Neural progenitor cell (in vitro differentiated cells): Measurements from ENCODE around the gene SYMPK. TPM values are rescaled to one million over a fixed set of nuclear protein-coding genes. Genes with fewer than 3 reads are reported as not detected.
A peak's percentile ranks its signal among the peaks of the same experiment; 100 is the strongest.

Experiments used
- DNase-seq: peaks from one replicate; pipeline ENCODE4 v3.0.0-alpha.2; 2016; ENCODE audit warnings: low spot score
- H2AFZ ChIP-seq: fragments of 200-600 bp; sonication (generic); replicated peaks from 2 replicates; pipeline ENCODE4 v1.6.1; 2016; ENCODE audit warnings: antibody characterized with exemption
- H3F3A ChIP-seq: fragments of 200-600 bp; sonication (generic); 2 replicates; pipeline ENCODE4 v1.6.1; 2016; ENCODE audit warnings: antibody characterized with exemption, low read depth
- H3K27ac ChIP-seq: fragments of 200-600 bp; sonication (generic); 2 replicates; pipeline ENCODE4 v1.5.1; 2016; ENCODE audit warnings: mild to moderate bottlenecking
- H3K27me3 ChIP-seq: fragments of 200-600 bp; sonication (generic); 2 replicates; pipeline ENCODE4 v1.6.1; 2016; ENCODE audit warnings: mild to moderate bottlenecking, moderate library complexity
- H3K36me3 ChIP-seq: fragments of 200-600 bp; sonication (generic); 2 replicates; pipeline ENCODE4 v1.5.1; 2016
- H3K4me1 ChIP-seq: fragments of 200-600 bp; sonication (generic); 2 replicates; pipeline ENCODE4 v1.6.1; 2016; ENCODE audit warnings: mixed run types
- H3K4me2 ChIP-seq: fragments of 200-600 bp; sonication (generic); 2 replicates; pipeline ENCODE4 v1.6.1; 2016
- H3K4me3 ChIP-seq: fragments of 200-600 bp; sonication (generic); 2 replicates; pipeline ENCODE4 v1.5.1; 2016
- H3K79me2 ChIP-seq: fragments of 200-600 bp; sonication (generic); 2 replicates; pipeline ENCODE4 v1.6.1; 2016; ENCODE audit warnings: low read depth
- H3K9ac ChIP-seq: fragments of 200-600 bp; sonication (generic); 2 replicates; pipeline ENCODE4 v1.6.1; 2016
- H3K9me3 ChIP-seq: fragments of 200-600 bp; sonication (generic); 2 replicates; pipeline ENCODE4 v1.5.1; 2016; ENCODE audit warnings: low read depth
- H4K20me1 ChIP-seq: fragments of 200-600 bp; sonication (generic); 2 replicates; pipeline ENCODE4 v1.6.1; 2016; ENCODE audit warnings: low read depth
- H3K27ac Mint-ChIP-seq: 3 replicates; pipeline ENCODE4 v1.8.0; 2021; ENCODE audit warnings: mixed read lengths
- H3K27me3 Mint-ChIP-seq: 2 replicates; pipeline ENCODE4 v1.8.0; 2022; ENCODE audit warnings: low read depth, mild to moderate bottlenecking, inconsistent platforms, moderate library complexity, mixed read lengths; ENCODE audit not compliant: insufficient read depth
- H3K36me3 Mint-ChIP-seq: 3 replicates; pipeline ENCODE4 v1.8.0; 2021; ENCODE audit warnings: mixed read lengths
- H3K4me1 Mint-ChIP-seq: 3 replicates; pipeline ENCODE4 v1.8.0; 2021; ENCODE audit warnings: mixed read lengths
- H3K4me3 Mint-ChIP-seq: 3 replicates; pipeline ENCODE4 v1.8.0; 2021; ENCODE audit warnings: mild to moderate bottlenecking, moderate library complexity, mixed read lengths
- H3K9me3 Mint-ChIP-seq: 3 replicates; pipeline ENCODE4 v1.8.0; 2020; ENCODE audit warnings: mixed read lengths
- EZH2 ChIP-seq: fragments of 200-600 bp; sonication (generic); IDR thresholded peaks from 2 replicates; pipeline ENCODE4 v1.6.1; 2017; ENCODE audit warnings: antibody characterized with exemption, mild to moderate bottlenecking, moderate library complexity
- EZH2phosphoT487 ChIP-seq: fragments of 200-600 bp; sonication (generic); IDR thresholded peaks from 2 replicates; pipeline ENCODE4 v1.6.1; 2017; ENCODE audit warnings: antibody characterized with exemption
- total RNA-seq: library from RNA; depleted of rRNA; stranded (reverse); fragments of >200 nt; gene quantifications from 2 replicates; pipeline ENCODE4 v1.2.3, GENCODE V29; 2015; ENCODE audit warnings: low replicate concordance
- TF ChIP-seq, protein P1 (sequence below): fragments of 200-600 bp; sonication (generic); IDR thresholded peaks from 2 replicates; pipeline ENCODE4 v1.5.1; 2017; ENCODE audit warnings: antibody characterized with exemption, mild to moderate bottlenecking

SYMPK gene
- total RNA-seq, 1 donor from 2014 or later = 38.3 TPM

DNA sequence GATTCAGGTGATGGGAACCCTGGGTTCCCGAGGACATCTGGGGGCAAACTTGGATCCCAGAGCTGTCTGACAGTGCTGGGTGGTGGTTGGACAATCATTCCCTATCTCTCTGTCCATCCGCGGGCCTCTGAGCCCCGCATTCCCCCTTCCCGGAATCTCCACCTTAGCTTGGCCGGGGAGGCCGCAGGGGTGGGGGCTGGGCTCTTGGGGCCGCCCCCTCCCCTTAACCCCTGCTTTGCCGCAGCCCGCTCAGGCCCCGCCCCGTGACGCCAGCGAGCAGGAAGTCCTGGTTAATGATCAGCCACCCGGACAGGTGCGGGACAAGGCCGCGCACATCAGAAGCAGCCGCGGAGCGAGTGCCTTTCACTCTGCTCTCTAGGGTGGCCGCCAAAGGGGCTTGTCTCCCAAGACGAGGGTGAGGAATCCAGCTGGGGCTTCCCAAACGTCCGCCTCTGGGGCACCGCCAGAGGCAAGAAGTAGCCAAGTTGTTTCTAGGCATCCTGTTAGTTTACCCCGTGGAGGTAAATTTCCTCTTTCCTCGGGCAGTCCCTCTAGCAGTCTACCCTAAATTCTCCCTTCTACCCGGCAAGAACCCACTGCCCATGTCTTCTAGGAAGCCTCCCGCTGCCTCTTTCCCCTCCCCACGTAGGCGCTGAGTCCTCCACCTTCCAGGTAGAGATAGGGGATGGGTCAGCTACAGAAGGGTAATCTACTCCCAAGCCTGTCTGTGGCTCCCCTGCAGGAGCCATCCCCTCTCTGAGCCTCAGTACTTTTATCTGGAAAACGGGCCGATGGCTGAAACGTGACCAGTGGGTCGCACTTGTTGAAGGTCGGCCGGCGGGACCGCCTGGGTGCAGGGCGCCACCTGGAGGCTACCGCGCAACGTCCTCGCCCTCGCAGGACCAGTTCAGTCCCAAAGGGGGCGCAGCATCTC is 20.0 kb upstream of the SYMPK start:
- H3K4me2 ChIP-seq = peak overlapping the region; percentile 89
- Mint-ChIP-seq H3K27me3 (peaks cover 15% of the 10 kb centered on the region), H3K9me3 (no peaks in the 10 kb centered on the region), H3K4me1 (peaks cover 35% of the 10 kb centered on the region), H3K36me3 (peaks cover 4% of the 10 kb centered on the region), H3K4me3 (peak overlapping the region; percentile 84), H3K27ac (no peak overlapping the region)
- peaks cover 21% of the 10 kb centered on the region for H3K79me2 ChIP-seq
- H3K9me3 ChIP-seq = no peaks in the 10 kb centered on the region
- H3K36me3 ChIP-seq = no peaks in the 10 kb centered on the region
- no peak overlapping the region for H2AFZ ChIP-seq
- H4K20me1 ChIP-seq = peaks cover 27% of the 10 kb centered on the region
- DNase-seq = peak; percentile 92
- TF ChIP-seq EZH2 (peak; percentile 29), EZH2phosphoT487 (no peak)
- TF ChIP-seq, protein P1, sequence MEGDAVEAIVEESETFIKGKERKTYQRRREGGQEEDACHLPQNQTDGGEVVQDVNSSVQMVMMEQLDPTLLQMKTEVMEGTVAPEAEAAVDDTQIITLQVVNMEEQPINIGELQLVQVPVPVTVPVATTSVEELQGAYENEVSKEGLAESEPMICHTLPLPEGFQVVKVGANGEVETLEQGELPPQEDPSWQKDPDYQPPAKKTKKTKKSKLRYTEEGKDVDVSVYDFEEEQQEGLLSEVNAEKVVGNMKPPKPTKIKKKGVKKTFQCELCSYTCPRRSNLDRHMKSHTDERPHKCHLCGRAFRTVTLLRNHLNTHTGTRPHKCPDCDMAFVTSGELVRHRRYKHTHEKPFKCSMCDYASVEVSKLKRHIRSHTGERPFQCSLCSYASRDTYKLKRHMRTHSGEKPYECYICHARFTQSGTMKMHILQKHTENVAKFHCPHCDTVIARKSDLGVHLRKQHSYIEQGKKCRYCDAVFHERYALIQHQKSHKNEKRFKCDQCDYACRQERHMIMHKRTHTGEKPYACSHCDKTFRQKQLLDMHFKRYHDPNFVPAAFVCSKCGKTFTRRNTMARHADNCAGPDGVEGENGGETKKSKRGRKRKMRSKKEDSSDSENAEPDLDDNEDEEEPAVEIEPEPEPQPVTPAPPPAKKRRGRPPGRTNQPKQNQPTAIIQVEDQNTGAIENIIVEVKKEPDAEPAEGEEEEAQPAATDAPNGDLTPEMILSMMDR = peak; percentile 97
- H3K27me3 ChIP-seq = no peaks in the 10 kb centered on the region
- H3K27ac ChIP-seq = no peak overlapping the region
- no peak overlapping the region for H3K9ac ChIP-seq
- H3F3A ChIP-seq = peaks cover 47% of the 10 kb centered on the region
- H3K4me3 ChIP-seq = peak overlapping the region; percentile 54
- H3K4me1 ChIP-seq = peaks cover 21% of the 10 kb centered on the region

DNA sequence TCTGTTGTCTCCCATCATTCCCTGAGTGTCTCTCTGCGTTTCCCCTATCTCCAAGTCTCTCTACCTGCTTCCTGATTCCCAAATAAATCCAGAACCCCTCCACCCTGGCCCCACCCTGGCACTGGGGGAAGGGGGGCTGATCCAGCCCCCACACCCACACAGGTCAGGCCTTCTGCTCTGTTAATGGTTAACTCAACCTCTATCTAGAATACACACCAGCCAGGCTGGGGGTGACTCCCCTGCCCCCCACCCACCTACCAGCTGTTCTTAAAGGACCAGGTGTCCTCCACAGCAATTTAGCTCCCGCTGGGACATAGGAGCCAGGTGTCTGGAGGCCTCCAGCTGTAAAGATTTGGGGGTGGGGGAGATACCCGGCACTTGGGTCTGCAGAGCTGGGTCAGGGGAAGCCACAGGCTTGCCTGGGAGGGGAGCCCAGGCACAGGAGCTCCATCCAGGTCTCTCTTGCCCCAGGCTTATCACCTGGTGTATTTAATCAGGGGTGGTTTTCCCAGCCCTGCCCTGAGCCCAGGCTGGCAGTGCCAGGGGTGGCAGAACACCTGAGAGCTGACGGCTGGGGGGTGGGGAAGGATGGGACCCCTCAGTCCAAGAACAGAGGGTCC is 19.1 kb upstream of the SYMPK start:
- no peak overlapping the region for H3K27ac Mint-ChIP-seq

DNA sequence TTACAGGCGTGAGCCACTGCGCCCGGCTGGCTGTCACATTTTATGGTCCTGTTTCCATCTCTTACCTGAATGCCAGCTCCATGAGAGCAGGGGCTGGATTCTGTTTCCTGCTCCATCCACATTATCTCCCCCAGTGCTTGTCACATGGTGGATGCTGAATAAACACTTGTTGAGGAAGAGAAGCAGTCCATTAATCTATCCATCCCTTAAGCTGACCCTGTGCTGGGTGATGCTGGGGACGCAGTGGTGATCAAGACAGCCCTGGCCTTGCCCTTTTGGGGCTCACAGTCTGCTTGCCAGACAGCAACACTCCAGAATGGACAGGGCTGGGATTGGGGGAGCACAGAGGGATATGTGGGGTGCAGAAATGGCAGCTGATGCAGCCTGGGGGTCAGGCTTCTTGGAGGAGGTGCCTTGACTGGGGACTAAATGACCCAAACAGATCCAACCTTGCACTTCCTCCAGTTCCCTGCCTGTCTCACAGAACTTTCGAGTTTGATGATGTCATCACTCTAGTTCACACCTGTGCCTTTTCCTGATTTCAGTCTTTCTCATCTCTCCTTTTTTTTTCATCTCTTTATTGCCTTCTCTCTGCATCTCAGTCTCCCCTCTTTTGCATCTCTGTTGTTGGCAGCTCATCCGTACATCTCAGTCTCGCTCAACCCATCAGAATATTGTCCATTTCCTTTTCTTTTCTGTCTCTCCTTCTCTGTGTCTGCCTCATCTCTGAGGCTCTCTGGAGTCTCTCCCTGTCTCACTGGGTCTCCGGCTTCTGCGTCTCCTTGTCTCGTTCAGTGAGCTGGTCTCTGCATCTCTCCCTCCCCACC is 18.3 kb upstream of the SYMPK start:
- Mint-ChIP-seq H3K27ac (no peak overlapping the region), H3K27me3 (peaks cover 13% of the 10 kb centered on the region), H3K36me3 (peaks cover 4% of the 10 kb centered on the region), H3K4me1 (peaks cover 38% of the 10 kb centered on the region), H3K9me3 (no peaks in the 10 kb centered on the region), H3K4me3 (no peak overlapping the region)
- Histone ChIP-seq H3K4me2 (peak overlapping the region; percentile 89), H3K36me3 (no peaks in the 10 kb centered on the region), H3K79me2 (peaks cover 21% of the 10 kb centered on the region), H3F3A (peaks cover 32% of the 10 kb centered on the region), H3K9me3 (no peaks in the 10 kb centered on the region), H3K9ac (no peak overlapping the region), H2AFZ (no peak overlapping the region), H3K4me1 (peaks cover 29% of the 10 kb centered on the region), H3K27me3 (no peaks in the 10 kb centered on the region), H4K20me1 (peaks cover 27% of the 10 kb centered on the region), H3K27ac (no peak overlapping the region), H3K4me3 (no peak overlapping the region)
- TF ChIP-seq EZH2 (no peak), EZH2phosphoT487 (no peak)
- TF ChIP-seq, protein P1 = no peak
- no peak for DNase-seq

More for the DNA sequence above, 19.1 kb upstream of the SYMPK start:
- TF ChIP-seq EZH2 = no peak
- TF ChIP-seq, protein P1 = no peak
- no peak for TF ChIP-seq EZH2phosphoT487
- H3K4me1 ChIP-seq = peaks cover 22% of the 10 kb centered on the region
- peaks cover 4% of the 10 kb centered on the region for H3K36me3 Mint-ChIP-seq
- H3K4me3 Mint-ChIP-seq = no peak overlapping the region
- peaks cover 38% of the 10 kb centered on the region for H3F3A ChIP-seq
- H3K27me3 ChIP-seq = no peaks in the 10 kb centered on the region
- no peak for DNase-seq
- H3K36me3 ChIP-seq = no peaks in the 10 kb centered on the region
- no peak overlapping the region for H3K27ac ChIP-seq
- H4K20me1 ChIP-seq = peaks cover 27% of the 10 kb centered on the region
- H3K4me2 ChIP-seq = peak overlapping the region; percentile 89
- H3K79me2 ChIP-seq = peaks cover 21% of the 10 kb centered on the region
- H3K4me3 ChIP-seq = peak overlapping the region; percentile 54
- H3K27me3 Mint-ChIP-seq = peaks cover 13% of the 10 kb centered on the region
- H3K9ac ChIP-seq = no peak overlapping the region
- peaks cover 41% of the 10 kb centered on the region for H3K4me1 Mint-ChIP-seq
- no peaks in the 10 kb centered on the region for H3K9me3 Mint-ChIP-seq
- H3K9me3 ChIP-seq = no peaks in the 10 kb centered on the region
- H2AFZ ChIP-seq = no peak overlapping the region
